GM19455 (cell line): Measurements from ENCODE around the gene RNF121.

Source experiments
- ATAC-seq: cut with Tn5 transposase; IDR thresholded peaks from one replicate; pipeline ENCODE4 v1.9.1; 2021; ENCODE audit not compliant: unreplicated experiment

RNF121 gene

GRCh38 chr11:71934213-71934612, 5.4 kb downstream of the RNF121 start:
- no peak for ATAC-seq

GRCh38 chr11:71935338-71935925, 6.6 kb downstream of the RNF121 start:
- ATAC-seq: no peak

GRCh38 chr11:71936825-71937224, 8.0 kb downstream of the RNF121 start:
- ATAC-seq: no peak

GRCh38 chr11:71937826-71938225, 9.0 kb downstream of the RNF121 start:
- ATAC-seq: no peak

- ATAC-seq: no peak
These were observed 11.8 kb downstream of the RNF121 start for GRCh38 chr11:71940561-71941219.

- no peak for ATAC-seq
These were observed 17.3 kb downstream of the RNF121 start for GRCh38 chr11:71946144-71946571.

DNA sequence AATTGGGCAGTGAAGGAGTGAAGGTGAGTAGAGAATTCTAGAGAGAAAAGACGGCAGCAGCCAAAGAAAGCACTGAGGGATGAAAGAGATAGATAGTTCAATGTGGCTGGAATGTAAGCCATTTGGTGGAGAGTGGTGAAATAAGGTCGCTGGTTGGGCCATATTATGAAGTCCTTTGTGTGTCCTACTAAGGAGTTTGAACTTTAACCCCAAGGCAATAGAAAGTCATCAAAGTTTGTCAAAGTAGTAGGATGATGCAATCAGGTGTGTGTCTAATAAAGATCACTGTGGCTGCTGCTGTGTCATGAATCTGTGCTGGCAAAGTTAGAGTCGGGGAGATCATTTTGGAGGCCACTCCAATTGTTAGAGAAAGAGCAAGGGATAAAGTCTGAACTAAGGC, 18.7 kb downstream of the RNF121 start:
- no peak for ATAC-seq

DNA sequence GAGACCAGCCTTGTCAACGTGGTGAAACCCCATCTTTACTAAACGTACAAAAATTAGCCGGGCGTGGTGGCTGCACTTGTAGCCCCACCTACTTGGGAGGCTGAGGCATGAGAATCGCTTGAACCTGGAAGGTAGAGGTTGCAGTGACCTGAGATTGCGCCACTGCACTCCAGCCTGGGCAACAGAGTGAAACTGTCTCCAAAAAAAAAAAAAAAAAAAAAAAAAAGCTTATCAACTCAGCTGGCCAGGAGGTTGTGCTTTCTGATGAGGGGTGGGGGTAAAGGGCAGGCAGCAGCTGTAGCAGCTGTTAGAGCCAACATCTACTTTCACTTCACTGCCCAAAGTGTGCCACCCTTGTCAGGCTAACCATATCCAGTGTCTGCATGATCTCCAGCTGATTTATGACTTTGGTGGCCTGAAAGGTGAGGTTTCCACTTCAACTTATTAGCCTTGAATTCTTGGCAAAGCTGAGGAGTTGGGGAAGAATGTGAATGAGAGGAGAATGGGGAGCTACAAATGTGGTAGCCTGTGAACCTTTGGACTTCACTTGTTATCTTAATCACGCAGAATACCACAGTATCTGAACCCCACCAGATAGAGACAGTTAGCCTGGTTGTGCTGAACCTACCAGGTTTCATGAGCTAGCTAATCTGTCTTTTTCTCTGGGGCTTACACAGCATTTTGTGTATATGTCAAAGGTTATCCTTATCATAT, 19.6 kb downstream of the RNF121 start:
- ATAC-seq: no peak

- ATAC-seq: no peak
These were observed 20.2 kb downstream of the RNF121 start for GRCh38 chr11:71949034-71949433.

GRCh38 chr11:71951741-71952310, 23.0 kb downstream of the RNF121 start:
- ATAC-seq: no peak

GRCh38 chr11:71955898-71956456, 27.1 kb downstream of the RNF121 start:
- ATAC-seq: no peak

- no peak for ATAC-seq
These were observed 33.7 kb downstream of the RNF121 start for GRCh38 chr11:71962428-71963038.

- no peak for ATAC-seq
These were observed 34.6 kb downstream of the RNF121 start for GRCh38 chr11:71963468-71963867.

DNA sequence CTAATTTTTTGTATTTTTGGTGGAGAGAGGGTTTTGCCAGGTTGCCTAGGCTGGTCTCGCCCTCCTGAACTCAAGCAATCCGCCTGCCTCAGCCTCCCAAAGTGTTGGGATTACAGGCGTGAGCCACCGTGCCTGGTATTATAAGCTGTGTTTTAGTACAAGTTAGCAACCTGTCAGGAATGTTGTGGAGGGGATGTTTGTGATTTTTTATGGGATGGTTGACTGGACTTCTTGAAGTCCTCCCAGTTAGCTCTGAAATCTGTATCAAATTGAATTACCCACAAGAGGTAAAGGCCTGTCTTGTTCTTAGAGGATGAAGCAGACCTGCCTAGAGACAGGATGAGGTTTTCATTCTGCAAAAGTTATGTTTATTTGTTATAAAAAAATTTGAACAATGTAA, 35.8 kb downstream of the RNF121 start:
- ATAC-seq: no peak

DNA sequence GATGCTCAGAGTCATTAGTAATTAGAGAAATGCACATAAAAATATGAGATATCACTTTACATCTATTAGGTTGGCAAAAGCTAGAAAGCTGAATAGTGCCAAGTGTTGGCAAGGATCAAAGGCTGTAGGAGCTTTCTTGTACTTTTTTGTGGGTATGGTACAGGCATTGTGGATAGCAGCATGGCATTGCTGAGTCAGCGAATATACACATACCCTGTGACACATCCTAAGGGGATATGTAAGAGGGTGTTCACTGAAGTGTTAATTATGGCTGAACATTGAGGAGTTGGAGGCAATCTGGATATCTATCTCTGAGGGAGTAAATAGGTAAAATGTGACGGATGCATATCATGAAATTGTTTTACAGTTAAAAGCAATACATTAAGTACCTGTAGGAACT, 42.8 kb downstream of the RNF121 start:
- ATAC-seq: no peak

GRCh38 chr11:71976551-71976950, 47.7 kb downstream of the RNF121 start:
- no peak for ATAC-seq

DNA sequence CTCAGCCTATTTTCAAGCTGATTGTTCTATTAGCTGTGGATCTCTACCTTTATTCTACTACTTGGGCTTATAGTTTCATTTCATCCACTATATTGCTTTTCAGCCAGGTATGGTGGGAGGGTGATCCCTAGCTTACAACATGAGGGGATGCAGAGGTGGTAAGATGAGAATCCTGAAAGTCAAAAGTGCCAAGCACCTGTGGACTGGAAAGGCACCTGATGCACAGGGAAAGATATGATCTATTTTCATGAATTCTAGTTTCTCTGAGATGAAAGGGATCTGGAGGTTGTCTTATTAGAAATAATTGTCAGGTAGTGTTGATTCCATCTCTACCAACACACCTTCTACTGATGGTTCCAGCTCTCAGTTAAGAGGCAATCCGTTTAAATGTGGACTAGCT, 48.2 kb downstream of the RNF121 start:
- no peak for ATAC-seq

- ATAC-seq: no peak
These were observed 49.0 kb downstream of the RNF121 start for GRCh38 chr11:71977743-71978418.

- no peak for ATAC-seq
These were observed 50.2 kb downstream of the RNF121 start for GRCh38 chr11:71979094-71979493.

DNA sequence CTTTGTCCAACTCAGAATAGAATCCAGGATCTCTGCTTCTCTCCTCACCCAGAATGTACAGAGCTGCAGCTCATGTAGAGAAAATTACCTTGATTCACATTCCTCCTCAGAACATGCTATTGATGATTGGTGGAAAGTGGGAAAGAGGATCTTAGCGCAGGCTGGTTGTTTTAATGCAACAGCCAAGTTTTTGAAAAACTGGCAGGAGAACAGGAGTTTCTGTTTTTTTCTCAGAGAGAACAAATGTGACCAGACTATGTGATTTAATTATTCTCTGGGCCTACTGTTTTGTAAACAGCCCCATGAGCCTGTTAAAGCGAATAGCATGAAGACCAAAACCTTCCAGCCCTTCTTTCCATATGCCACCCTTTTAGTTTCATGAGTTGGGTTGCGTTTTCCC, 50.8 kb downstream of the RNF121 start:
- no peak for ATAC-seq

GRCh38 chr11:71986131-71986530, 57.3 kb downstream of the RNF121 start:
- ATAC-seq: no peak
